SK-N-SH (cell line): ENCODE data around the gene FAM177A1. TPM values are rescaled to one million over a fixed set of nuclear protein-coding genes. Genes with fewer than 3 reads are reported as not detected.
A peak's percentile ranks its signal among the peaks of the same experiment; 100 is the strongest.

Experiments
- CTCF ChIA-PET: fragments of 300-600, 350-600 bp; formaldehyde crosslinking; extraction: SDS; loops from one replicate; lab custom pipeline; 2021; lab: Yijun Ruan, JAX
- POLR2A ChIA-PET: fragments of 350-600 bp; sonication (Branson Sonifier 250); formaldehyde crosslinking; extraction: SDS; loops from one replicate; lab custom pipeline; 2020; ENCODE audit warnings: antibody characterized with exemption, inconsistent platforms; lab: Yijun Ruan, JAX
- DNase-seq: peaks from one replicate; pipeline ENCODE4 v3.0.0; 2012
- H2AFZ ChIP-seq: fragments of 200-600 bp; sonication (generic); 2 replicates; pipeline ENCODE4 v1.8.1; 2016; ENCODE audit warnings: antibody characterized with exemption, mild to moderate bottlenecking, low read depth
- H3F3A ChIP-seq: fragments of 200-600 bp; sonication (generic); replicated peaks from 2 replicates; pipeline ENCODE3; 2016; ENCODE audit warnings: antibody characterized with exemption, mild to moderate bottlenecking; ENCODE audit not compliant: insufficient read depth
- H3K27ac ChIP-seq, 2 experiments: fragments of 200-500 bp in 1 of 2; fragments of 200-600 bp in 1 of 2; sonication (Bioruptor generic) in 1 of 2; sonication (generic), shearing (Covaris generic) in 1 of 2; 2 replicates each; pipeline versions ENCODE4 v1.5.1 to v1.6.1; 2014 to 2016; ENCODE audit warnings: low read depth in 2 of 2, inconsistent platforms in 1 of 2, low read length in 1 of 2, mild to moderate bottlenecking in 1 of 2, mixed read lengths in 1 of 2
- H3K27me3 ChIP-seq: fragments of 200-600 bp; sonication (generic), shearing (Covaris generic); 2 replicates; pipeline ENCODE4 v1.6.1; 2016; ENCODE audit warnings: mixed run types; ENCODE audit not compliant: insufficient read depth
- H3K36me3 ChIP-seq, 2 experiments: fragments of 200-500 bp in 1 of 2; fragments of 200-600 bp in 1 of 2; sonication (Bioruptor generic) in 1 of 2; sonication (generic) in 1 of 2; replicated peaks in 1 of 2; 2 replicates each; pipeline versions ENCODE3 to v1.5.1; 2014 to 2016; ENCODE audit warnings: low read length in 1 of 2, mild to moderate bottlenecking in 1 of 2; ENCODE audit not compliant: insufficient read depth in 2 of 2, control insufficient read depth in 1 of 2
- H3K4me1 ChIP-seq, 2 experiments: fragments of 200-500 bp in 1 of 2; fragments of 200-600 bp in 1 of 2; sonication (Bioruptor generic) in 1 of 2; sonication (generic), shearing (Covaris generic) in 1 of 2; 2 replicates each; pipeline versions ENCODE4 v1.5.1 to v1.6.1; 2014 to 2016; ENCODE audit warnings: low read depth in 1 of 2, low read length in 1 of 2, mixed run types in 1 of 2; ENCODE audit not compliant: insufficient read depth in 2 of 2, control insufficient read depth in 1 of 2
- H3K4me2 ChIP-seq: fragments of 200-600 bp; sonication (generic), shearing (Covaris generic); 2 replicates; pipeline ENCODE4 v1.6.1; 2017; ENCODE audit warnings: mixed run types
- H3K4me3 ChIP-seq, 2 experiments: fragments of 200-500 bp in 1 of 2; fragments of 200-600 bp in 1 of 2; sonication (Bioruptor generic) in 1 of 2; sonication (generic), shearing (Covaris generic) in 1 of 2; 2 replicates each; pipeline versions ENCODE4 v1.5.1 to v1.8.1; 2014 to 2016; ENCODE audit warnings: low read depth in 2 of 2, inconsistent platforms in 1 of 2, low read length in 1 of 2, mild to moderate bottlenecking in 1 of 2, mixed read lengths in 1 of 2, moderate library complexity in 1 of 2
- H3K79me2 ChIP-seq: fragments of 200-600 bp; sonication (generic); 2 replicates; pipeline ENCODE4 v1.8.1; 2017; ENCODE audit warnings: mild to moderate bottlenecking; ENCODE audit not compliant: insufficient read depth
- H3K9ac ChIP-seq: fragments of 200-600 bp; sonication (generic); 2 replicates; pipeline ENCODE4 v1.6.1; 2017; ENCODE audit warnings: mixed run types
- H3K9me2 ChIP-seq: fragments of 200-600 bp; sonication (generic); 2 replicates; pipeline ENCODE4 v1.6.1; 2017; ENCODE audit warnings: mixed run types
- H3K9me3 ChIP-seq: fragments of 200-600 bp; sonication (generic); 2 replicates; pipeline ENCODE4 v1.6.1; 2017; ENCODE audit warnings: mixed run types, mild to moderate bottlenecking, moderate library complexity
- H4K20me1 ChIP-seq: fragments of 200-600 bp; sonication (generic); 2 replicates; pipeline ENCODE4 v1.6.1; 2017; ENCODE audit warnings: mild to moderate bottlenecking, mixed run types; ENCODE audit not compliant: insufficient read depth
- CTCF ChIP-seq: fragments of 200-600 bp; sonication (generic); IDR thresholded peaks from 2 replicates; pipeline ENCODE4 v1.6.1; 2017; ENCODE audit warnings: antibody characterized with exemption, mild to moderate bottlenecking, moderate library complexity
- ELF1 ChIP-seq: IDR thresholded peaks from 2 replicates; pipeline ENCODE4 v1.4.0; 2012
- FOXM1 ChIP-seq: IDR thresholded peaks from 2 replicates; pipeline ENCODE4 v1.4.0; 2012; ENCODE audit warnings: low read depth, mild to moderate bottlenecking
- GABPA ChIP-seq: IDR thresholded peaks from 2 replicates; pipeline ENCODE4 v1.4.0; 2012; ENCODE audit warnings: low read depth, mild to moderate bottlenecking
- IRF3 ChIP-seq: fragments of 150-350 bp; IDR thresholded peaks from 2 replicates; pipeline ENCODE4 v1.6.1; 2016; ENCODE audit warnings: mild to moderate bottlenecking, low read depth, low read length
- NRF1 ChIP-seq: IDR thresholded peaks from 2 replicates; pipeline ENCODE4 v1.6.1; 2012; ENCODE audit warnings: low read depth, mild to moderate bottlenecking, low read length
- POLR2AphosphoS5 ChIP-seq: IDR thresholded peaks from 2 replicates; pipeline ENCODE4 v1.6.1; 2012; ENCODE audit warnings: low read depth, low read length
- RCOR1 ChIP-seq: fragments of 150-350 bp; IDR thresholded peaks from 2 replicates; pipeline ENCODE4 v1.6.1; 2017; ENCODE audit warnings: antibody characterized with exemption, low read length
- SIN3A ChIP-seq: IDR thresholded peaks from 2 replicates; pipeline ENCODE4 v1.6.1; 2012; ENCODE audit warnings: low read depth, mild to moderate bottlenecking, low read length, moderate library complexity, borderline replicate concordance
- TAF1 ChIP-seq: IDR thresholded peaks from 2 replicates; pipeline ENCODE4 v1.6.1; 2012; ENCODE audit warnings: low read depth, mild to moderate bottlenecking, low read length, moderate library complexity, borderline replicate concordance
- YY1 ChIP-seq: IDR thresholded peaks from 2 replicates; pipeline ENCODE4 v1.4.0; 2012; ENCODE audit warnings: low read depth, mild to moderate bottlenecking
- WGBS: methylation state at CpG from one replicate; pipeline ENCODE4 v1.1.6; 2017; ENCODE audit warnings: low lambda C conversion rate; 5-methylcytosine and 5-hydroxymethylcytosine counted together
- polyA plus RNA-seq, 3 experiments: library from polyadenylated mRNA; depleted of rRNA; stranded (reverse); fragments of >200 nt; gene quantifications; 2 replicates each; pipeline ENCODE4 v1.2.3, GENCODE V29; 2012
- TF ChIP-seq, protein P1 (sequence below): IDR thresholded peaks from 2 replicates; pipeline ENCODE4 v1.4.0; 2012; ENCODE audit warnings: low read depth, borderline replicate concordance

The FAM177A1 gene
- polyA plus RNA-seq, 1 of the 3 experiments (the other 2 are of a cell fraction), result 36.7 TPM

DNA sequence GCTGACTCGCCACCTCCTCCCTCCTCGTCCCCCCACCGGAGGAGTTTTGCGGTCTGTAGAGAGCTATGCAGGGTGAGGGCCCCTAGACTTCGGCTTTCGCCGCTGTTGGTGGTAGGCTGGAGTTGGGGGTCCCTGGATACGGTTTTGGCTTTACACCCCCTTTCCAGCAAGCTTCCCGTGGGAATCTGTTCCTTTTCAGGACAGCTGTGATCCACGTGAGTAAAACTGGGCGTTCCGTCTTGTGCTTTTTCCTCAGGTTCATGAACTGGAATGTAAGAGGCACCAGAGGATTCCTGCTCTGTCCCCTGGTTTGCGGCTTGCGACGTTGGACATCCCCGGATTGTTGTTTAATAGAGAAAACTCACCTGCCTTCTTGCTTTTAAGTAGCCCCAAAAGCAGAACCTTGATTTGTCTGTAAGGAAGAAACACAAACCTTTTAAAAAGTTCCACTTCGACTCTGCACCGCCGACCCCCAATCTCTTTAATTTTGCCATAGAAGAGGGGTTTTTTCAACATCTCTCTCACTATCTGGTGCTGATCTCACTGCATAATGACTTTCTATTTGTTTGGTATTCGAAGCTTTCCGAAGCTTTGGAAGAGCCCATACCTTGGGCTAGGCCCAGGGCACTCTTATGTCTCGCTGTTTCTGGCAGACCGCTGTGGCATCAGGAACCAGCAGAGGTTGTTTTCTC is 76.8 kb downstream of the FAM177A1 start:
- Histone ChIP-seq H3K4me3 (peak overlapping the region; percentile 81), H3K4me1 (peaks cover 8 to 12% of the 10 kb centered on the region in 2 experiments; a peak in 3 of 4 replicates), H4K20me1 (no peaks in the 10 kb centered on the region), H3K9me3 (no peaks in the 10 kb centered on the region), H3K4me2 (peak overlapping the region; percentile 86), H3K27ac (peak overlapping the region; percentile 98), H3K9me2 (no peaks in the 10 kb centered on the region), H3K27me3 (no peaks in the 10 kb centered on the region), H3K9ac (peak overlapping the region; percentile 90), H3F3A (peaks cover 6% of the 10 kb centered on the region), H3K36me3 (peaks cover 0 to 11% of the 10 kb centered on the region in 2 experiments), H2AFZ (peak overlapping the region; percentile 90), H3K79me2 (peaks cover 54% of the 10 kb centered on the region; the same call in 1 of the 2 replicates)
- TF ChIP-seq SIN3A (no peak), RCOR1 (no peak), POLR2AphosphoS5 (no peak), ELF1 (no peak), TAF1 (no peak), NRF1 (no peak), GABPA (no peak)
- TF ChIP-seq, protein P1, sequence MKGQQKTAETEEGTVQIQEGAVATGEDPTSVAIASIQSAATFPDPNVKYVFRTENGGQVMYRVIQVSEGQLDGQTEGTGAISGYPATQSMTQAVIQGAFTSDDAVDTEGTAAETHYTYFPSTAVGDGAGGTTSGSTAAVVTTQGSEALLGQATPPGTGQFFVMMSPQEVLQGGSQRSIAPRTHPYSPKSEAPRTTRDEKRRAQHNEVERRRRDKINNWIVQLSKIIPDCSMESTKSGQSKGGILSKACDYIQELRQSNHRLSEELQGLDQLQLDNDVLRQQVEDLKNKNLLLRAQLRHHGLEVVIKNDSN, result no peak
- WGBS, result 12% methylated on average over 17 of the region's 23 CpGs
- peak; percentile 10 for DNase-seq
- ChIA-PET CTCF (interaction anchor here (0.6 to 2.0 kb wide), 4 partner anchors 18 to 692 kb away, joined by 3 to 8 read pairs (median 4); no protein-coding TSS in a partner anchor), POLR2A (interaction anchor here (0.6 to 1.9 kb wide), 3 partner anchors 32 to 704 kb away, joined by 4 to 8 read pairs (median 5); partner anchors contain the start of genes BRMS1L and INSM2)

GRCh38 chr14:35123388-35123703 is 77.3 kb downstream of the FAM177A1 start:
- Histone ChIP-seq H3K4me3 (peak overlapping the region; percentile 81), H3K4me1 (peaks cover 8 to 12% of the 10 kb centered on the region in 2 experiments; a peak in 3 of 4 replicates), H3K4me2 (peak overlapping the region; percentile 86), H3K79me2 (peaks cover 55% of the 10 kb centered on the region; the same call in 1 of the 2 replicates), H3K9me3 (no peaks in the 10 kb centered on the region), H3K27me3 (no peaks in the 10 kb centered on the region), H3K9ac (peak overlapping the region; percentile 90), H3K27ac (peak overlapping the region in 1 of 2 experiments; percentile 98; a peak in 1 of 4 replicates), H4K20me1 (no peaks in the 10 kb centered on the region), H3K9me2 (no peaks in the 10 kb centered on the region), H2AFZ (peak overlapping the region; percentile 90), H3K36me3 (peaks cover 0 to 14% of the 10 kb centered on the region in 2 experiments), H3F3A (peaks cover 6% of the 10 kb centered on the region)
- 63% methylated on average over 3 of the region's 3 CpGs for WGBS
- no peak for TF ChIP-seq CTCF
- no peak for TF ChIP-seq FOXM1
- no peak for TF ChIP-seq YY1
- no peak for TF ChIP-seq IRF3
- DNase-seq, result no peak
- ChIA-PET POLR2A (interaction anchor here (1.7 kb wide), 1 partner anchor 703 kb away, joined by 4 read pairs; the partner anchor contains the start of gene BRMS1L), CTCF (interaction anchor here (0.6 to 2.0 kb wide), 4 partner anchors 18 to 692 kb away, joined by 3 to 8 read pairs (median 4); partner anchors contain the start of gene NFKBIA)
